Fibroblast of mammary gland (primary cell): ENCODE data around the gene TMEM86B.
"Not testable (repeated sequence)": the region's sequence is repeated elsewhere in the genome, so short reads cannot be mapped to it uniquely, and the experiment has no call there.

Source experiments
- DNase-seq: peaks from one replicate; pipeline ENCODE4 v3.0.0-alpha.2; 2010; ENCODE audit warnings: low read depth
- H3K4me3 ChIP-seq: 2 replicates; pipeline ENCODE4 v1.5.1; 2011; ENCODE audit warnings: low read depth, mild to moderate bottlenecking, low read length, moderate library complexity; ENCODE audit not compliant: control insufficient read depth
- TF ChIP-seq, protein P1 (sequence below): conservative IDR thresholded peaks from 2 replicates; pipeline ENCODE4 v1.5.1; 2011; ENCODE audit warnings: low read depth, low read length, inconsistent platforms; ENCODE audit not compliant: control insufficient read depth, insufficient read depth

TMEM86B gene

DNA sequence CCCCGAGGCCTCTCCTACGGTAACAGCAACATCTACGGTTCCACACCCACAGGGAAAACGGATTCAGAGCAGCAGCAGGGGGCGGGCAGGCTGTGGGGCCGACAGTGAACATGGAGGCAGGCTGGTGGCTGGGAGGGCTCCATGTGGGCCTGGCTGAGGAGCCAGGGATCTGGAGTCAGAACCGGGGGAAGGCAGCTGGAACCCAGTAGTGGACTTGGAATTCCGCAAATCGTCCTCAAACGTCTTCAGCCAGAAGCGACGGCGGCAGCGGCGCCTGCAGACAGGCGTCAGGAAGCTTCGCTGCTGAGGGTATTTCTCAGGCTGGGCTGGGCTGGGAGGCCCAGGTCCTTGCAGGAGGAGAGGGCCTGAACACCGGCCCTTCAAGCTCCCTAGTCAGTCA is 1.8 kb downstream of the TMEM86B start:
- H3K4me3 ChIP-seq: no peak overlapping the region
- TF ChIP-seq, protein P1, sequence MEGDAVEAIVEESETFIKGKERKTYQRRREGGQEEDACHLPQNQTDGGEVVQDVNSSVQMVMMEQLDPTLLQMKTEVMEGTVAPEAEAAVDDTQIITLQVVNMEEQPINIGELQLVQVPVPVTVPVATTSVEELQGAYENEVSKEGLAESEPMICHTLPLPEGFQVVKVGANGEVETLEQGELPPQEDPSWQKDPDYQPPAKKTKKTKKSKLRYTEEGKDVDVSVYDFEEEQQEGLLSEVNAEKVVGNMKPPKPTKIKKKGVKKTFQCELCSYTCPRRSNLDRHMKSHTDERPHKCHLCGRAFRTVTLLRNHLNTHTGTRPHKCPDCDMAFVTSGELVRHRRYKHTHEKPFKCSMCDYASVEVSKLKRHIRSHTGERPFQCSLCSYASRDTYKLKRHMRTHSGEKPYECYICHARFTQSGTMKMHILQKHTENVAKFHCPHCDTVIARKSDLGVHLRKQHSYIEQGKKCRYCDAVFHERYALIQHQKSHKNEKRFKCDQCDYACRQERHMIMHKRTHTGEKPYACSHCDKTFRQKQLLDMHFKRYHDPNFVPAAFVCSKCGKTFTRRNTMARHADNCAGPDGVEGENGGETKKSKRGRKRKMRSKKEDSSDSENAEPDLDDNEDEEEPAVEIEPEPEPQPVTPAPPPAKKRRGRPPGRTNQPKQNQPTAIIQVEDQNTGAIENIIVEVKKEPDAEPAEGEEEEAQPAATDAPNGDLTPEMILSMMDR: no peak
- DNase-seq: no peak

DNA sequence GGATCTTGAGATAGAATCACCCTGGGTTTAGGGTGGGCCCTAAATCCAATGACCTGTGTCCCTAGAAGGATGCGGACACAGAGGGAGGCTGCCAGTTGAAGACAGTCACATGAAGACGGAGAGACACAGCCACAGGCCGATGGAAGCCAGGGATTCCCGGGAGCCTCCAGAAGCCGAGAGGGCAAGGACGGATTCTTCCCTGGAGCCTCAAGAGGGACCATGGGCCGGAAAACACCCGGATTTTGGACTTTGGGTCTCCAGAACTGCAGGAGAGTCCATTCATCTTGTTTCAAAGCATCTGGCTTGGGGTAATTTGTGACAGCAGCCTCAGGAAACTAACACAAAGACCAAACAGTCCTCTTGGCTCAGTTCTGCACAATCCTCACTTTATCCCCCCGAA is 2.3 kb downstream of the TMEM86B start:
- no peak overlapping the region for H3K4me3 ChIP-seq
- TF ChIP-seq, protein P1: no peak
- no peak for DNase-seq

DNA sequence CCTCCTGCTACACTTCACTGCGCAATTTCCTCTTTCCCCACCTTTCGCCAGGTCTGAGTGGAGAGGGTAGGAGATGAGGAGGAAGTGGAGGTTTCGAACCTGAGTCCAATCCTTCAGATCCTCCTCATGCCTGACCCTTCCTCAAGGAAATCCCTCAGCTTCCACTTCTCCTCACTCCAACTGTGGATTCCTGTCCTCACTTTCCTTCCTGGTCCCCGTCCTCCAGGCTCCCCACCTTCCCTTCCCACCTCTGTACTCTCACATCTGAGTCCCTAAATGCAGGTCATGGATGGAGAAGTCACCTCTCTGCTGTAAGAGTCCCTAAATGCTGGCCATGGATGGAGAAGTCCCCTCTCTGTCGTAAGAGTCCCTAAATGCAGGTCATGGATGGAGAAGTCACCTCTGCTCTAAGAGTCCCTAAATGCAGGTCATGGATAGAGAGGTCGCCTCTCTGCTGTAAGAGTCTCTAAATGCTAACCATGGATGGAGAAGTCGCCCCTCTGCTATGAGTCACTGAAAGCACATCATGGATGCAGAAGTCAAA is 3.1 kb downstream of the TMEM86B start:
- H3K4me3 ChIP-seq: no peak overlapping the region
- DNase-seq: no peak
- TF ChIP-seq, protein P1: no peak

DNA sequence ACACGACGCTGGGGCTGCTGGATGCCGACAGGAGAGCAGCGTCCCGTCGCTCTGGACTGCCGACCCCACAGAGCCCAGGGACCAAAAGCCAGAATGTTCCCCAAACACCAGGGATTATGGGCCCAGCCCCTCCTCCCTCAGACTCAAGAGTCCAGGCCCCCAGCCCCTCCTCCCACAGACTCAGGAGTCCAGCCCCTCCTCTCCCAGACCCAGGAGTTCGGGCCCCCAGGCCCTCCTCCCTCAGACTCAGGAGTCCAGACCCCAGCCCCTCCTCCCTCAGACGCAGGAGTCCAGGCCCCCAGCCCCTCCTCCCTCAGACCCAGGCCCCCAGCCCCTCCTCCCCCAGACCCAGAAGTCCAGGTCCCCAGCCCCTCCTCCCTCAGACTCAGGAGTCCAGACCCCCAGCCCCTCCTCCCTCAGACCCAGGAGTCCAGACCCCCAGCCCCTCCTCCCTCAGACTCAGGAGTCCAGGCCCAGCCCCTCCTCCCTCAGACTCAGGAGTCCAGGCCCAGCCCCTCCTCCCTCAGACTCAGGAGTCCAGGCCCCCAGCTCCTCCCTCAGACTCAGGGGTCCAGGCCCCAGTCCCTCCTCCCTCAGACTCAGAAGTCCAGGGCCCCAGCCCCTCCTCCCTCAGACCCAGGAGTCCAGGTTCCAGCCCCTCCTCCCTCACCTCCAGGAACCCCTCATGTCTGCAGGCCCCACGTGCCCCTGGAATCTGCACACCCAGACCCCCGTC is 3.7 kb downstream of the TMEM86B start:
- not testable (repeated sequence) for H3K4me3 ChIP-seq, DNase-seq

GRCh38 chr19:55224038-55224665 is 4.4 kb downstream of the TMEM86B start:
- TF ChIP-seq, protein P1: no peak
- no peak overlapping the region for H3K4me3 ChIP-seq
- no peak for DNase-seq

DNA sequence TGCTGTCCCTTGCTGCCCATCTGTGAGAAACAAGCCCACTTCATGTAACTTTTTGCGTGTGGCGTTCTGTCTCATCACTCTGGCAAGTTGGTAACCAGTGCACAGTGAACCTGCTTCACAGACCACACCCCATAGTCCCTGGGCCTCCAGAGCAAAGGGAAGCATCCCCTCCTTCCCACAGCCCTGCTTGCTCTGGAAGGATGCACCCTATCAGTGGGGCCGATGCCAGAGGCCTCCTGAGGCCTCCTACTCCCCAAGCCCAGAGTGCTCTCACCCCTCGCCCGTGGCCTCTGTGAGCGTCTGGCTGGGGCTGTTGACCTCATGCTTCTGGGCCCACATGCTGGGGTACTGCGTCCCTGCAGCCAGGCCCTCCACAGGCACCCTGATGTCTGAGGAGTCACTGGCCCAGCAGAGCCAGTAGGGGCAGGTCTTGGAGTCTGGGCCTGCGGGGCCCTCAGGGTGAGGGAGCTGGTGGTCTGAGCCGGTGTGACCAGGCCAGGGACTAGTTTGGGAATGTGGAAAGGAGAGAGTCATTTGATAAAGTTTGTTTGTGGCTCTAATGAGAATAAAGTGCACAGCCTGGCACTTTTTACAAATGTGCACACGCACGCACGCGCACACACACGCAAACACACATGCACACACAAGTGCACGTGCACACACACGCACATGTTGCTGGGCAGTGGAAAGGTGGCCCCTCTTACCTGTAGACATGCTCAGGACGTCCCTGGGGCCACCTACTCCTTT is 5.1 kb downstream of the TMEM86B start:
- no peak for DNase-seq
- no peak overlapping the region for H3K4me3 ChIP-seq
- TF ChIP-seq, protein P1: no peak

GRCh38 chr19:55220525-55220924 is 8.0 kb downstream of the TMEM86B start:
- DNase-seq: no peak
- TF ChIP-seq, protein P1: no peak
- H3K4me3 ChIP-seq: no peak overlapping the region
